IMR-90 (cell line): Measurements from ENCODE around the gene ENDOU. TPM values are rescaled to one million over a fixed set of nuclear protein-coding genes. Genes with fewer than 3 reads are reported as not detected.

Experiments
- ATAC-seq: fragments of 200-7000 bp; cut with Tn5 transposase; 2 replicates; pipeline ENCODE4 v1.9.1; 2020; ENCODE audit warnings: low read depth, mild to moderate bottlenecking, moderate library complexity
- BruUV-seq: library from RNA; stranded (reverse); fragments of 400-500 nt; replicated peaks from 2 replicates; lab custom pipeline; 2021; lab: Mats Ljungman, UMichigan
- CTCF ChIA-PET: fragments of 300-600 bp; formaldehyde crosslinking; extraction: SDS; loops from one replicate; lab custom pipeline; 2021; ENCODE audit warnings: antibody characterized with exemption; lab: Yijun Ruan, JAX
- POLR2A ChIA-PET: fragments of 300-600 bp; sonication (Branson Sonifier 250); formaldehyde crosslinking; loops from one replicate; lab custom pipeline; 2022; ENCODE audit warnings: antibody characterized with exemption; ENCODE audit not compliant: unreplicated experiment; lab: Charles Lee
- DNase-seq: peaks from one replicate; pipeline ENCODE4 v3.0.0; 2013
- H2AFZ ChIP-seq: replicated peaks from 2 replicates; pipeline ENCODE3; 2013; ENCODE audit warnings: low read length, mild to moderate bottlenecking; ENCODE audit not compliant: poor library complexity
- H2AK5ac ChIP-seq: 2 replicates; pipeline ENCODE4 v1.6.1; 2013; ENCODE audit warnings: low read depth, low read length, inconsistent platforms
- H2AK9ac ChIP-seq: replicated peaks from 2 replicates; pipeline ENCODE3; 2013; ENCODE audit warnings: mild to moderate bottlenecking, low read depth, low read length, moderate library complexity; ENCODE audit not compliant: poor library complexity
- H2BK120ac ChIP-seq: 2 replicates; pipeline ENCODE4 v1.6.1; 2013; ENCODE audit warnings: low read depth, low read length, inconsistent platforms
- H2BK15ac ChIP-seq: 3 replicates; pipeline ENCODE4 v1.6.1; 2013; ENCODE audit warnings: low read depth, low read length, inconsistent platforms
- H2BK20ac ChIP-seq: 2 replicates; pipeline ENCODE4 v1.6.1; 2013; ENCODE audit warnings: low read depth, mild to moderate bottlenecking, inconsistent platforms, low read length, moderate library complexity
- H2BK5ac ChIP-seq: 2 replicates; pipeline ENCODE4 v1.6.1; 2013; ENCODE audit warnings: mild to moderate bottlenecking, low read depth, low read length, inconsistent platforms; ENCODE audit not compliant: poor library complexity, severe bottlenecking
- H3K14ac ChIP-seq: replicated peaks from 2 replicates; pipeline ENCODE4 v1.6.1; 2013; ENCODE audit warnings: low read depth, low read length, inconsistent platforms
- H3K18ac ChIP-seq: 2 replicates; pipeline ENCODE4 v1.6.1; 2013; ENCODE audit warnings: low read depth, low read length, control low read depth
- H3K23ac ChIP-seq: 2 replicates; pipeline ENCODE4 v1.6.1; 2013; ENCODE audit warnings: low read depth, low read length, inconsistent platforms
- H3K27ac ChIP-seq: 2 replicates; pipeline ENCODE4 v1.5.1; 2013; ENCODE audit warnings: mild to moderate bottlenecking, control low read depth, low read length; ENCODE audit not compliant: insufficient read depth
- H3K27me3 ChIP-seq: 2 replicates; pipeline ENCODE4 v1.6.1; 2013; ENCODE audit warnings: low read length; ENCODE audit not compliant: control insufficient read depth, insufficient read depth
- H3K36me3 ChIP-seq: 2 replicates; pipeline ENCODE4 v1.6.1; 2013; ENCODE audit warnings: low read length, mixed read lengths; ENCODE audit not compliant: control insufficient read depth, insufficient read depth
- H3K4ac ChIP-seq: 2 replicates; pipeline ENCODE4 v1.6.1; 2013; ENCODE audit warnings: low read depth, low read length, inconsistent platforms
- H3K4me1 ChIP-seq: 2 replicates; pipeline ENCODE4 v1.6.1; 2013; ENCODE audit warnings: low read length, mixed read lengths; ENCODE audit not compliant: control insufficient read depth, insufficient read depth
- H3K4me2 ChIP-seq: 2 replicates; pipeline ENCODE4 v1.6.1; 2013; ENCODE audit warnings: low read depth, mild to moderate bottlenecking, control low read depth, low read length, moderate library complexity
- H3K4me3 ChIP-seq: 2 replicates; pipeline ENCODE4 v1.5.1; 2013; ENCODE audit warnings: low read depth, mild to moderate bottlenecking, control low read depth, low read length, moderate library complexity; ENCODE audit not compliant: insufficient read depth
- H3K56ac ChIP-seq: 2 replicates; pipeline ENCODE4 v1.6.1; 2013; ENCODE audit warnings: low read length, inconsistent platforms; ENCODE audit not compliant: insufficient read depth; ENCODE audit errors: extremely low read depth
- H3K79me1 ChIP-seq, 2 experiments: 2 replicates each; pipeline ENCODE4 v1.6.1; 2013; ENCODE audit warnings: low read length in 2 of 2, inconsistent platforms in 1 of 2, low read depth in 1 of 2
- H3K9ac ChIP-seq: 2 replicates; pipeline ENCODE4 v1.6.1; 2013; ENCODE audit warnings: low read depth, low read length, control low read depth
- H3K9me1 ChIP-seq: 2 replicates; pipeline ENCODE4 v1.6.1; 2013; ENCODE audit warnings: low read length, inconsistent platforms; ENCODE audit not compliant: insufficient read depth
- H3K9me3 ChIP-seq: 2 replicates; pipeline ENCODE4 v1.6.1; 2013; ENCODE audit warnings: low read length; ENCODE audit not compliant: control insufficient read depth, insufficient read depth
- H4K20me1 ChIP-seq: 2 replicates; pipeline ENCODE4 v1.6.1; 2013; ENCODE audit warnings: low read length, inconsistent platforms; ENCODE audit not compliant: insufficient read depth
- H4K5ac ChIP-seq: 2 replicates; pipeline ENCODE4 v1.6.1; 2013; ENCODE audit warnings: mild to moderate bottlenecking, low read depth, low read length, control low read depth
- H4K8ac ChIP-seq, 2 experiments: 2 replicates each; pipeline ENCODE4 v1.6.1; 2013; ENCODE audit warnings: low read depth in 2 of 2, low read length in 2 of 2, control low read depth in 1 of 2, inconsistent platforms in 1 of 2
- H4K91ac ChIP-seq: 2 replicates; pipeline ENCODE4 v1.6.1; 2013; ENCODE audit warnings: low read depth, low read length, inconsistent platforms; ENCODE audit not compliant: insufficient read depth
- BHLHE40 ChIP-seq: fragments of 150-350 bp; IDR thresholded peaks from 2 replicates; pipeline ENCODE4 v1.6.1; 2016; ENCODE audit warnings: mild to moderate bottlenecking, low read depth, low read length
- CEBPB ChIP-seq: IDR thresholded peaks from 2 replicates; pipeline ENCODE4 v1.6.1; 2012; ENCODE audit warnings: low read depth, low read length, improper control_type of control experiment
- CHD1 ChIP-seq: IDR thresholded peaks from 2 replicates; pipeline ENCODE4 v1.6.1; 2012; ENCODE audit warnings: low read depth, low read length, improper control_type of control experiment
- FOS ChIP-seq: fragments of 150-350 bp; IDR thresholded peaks from 2 replicates; pipeline ENCODE4 v1.6.1; 2016; ENCODE audit warnings: low read depth, low read length
- MAFK ChIP-seq: IDR thresholded peaks from 2 replicates; pipeline ENCODE4 v1.6.1; 2012; ENCODE audit warnings: low read depth, low read length, improper control_type of control experiment
- MAZ ChIP-seq: IDR thresholded peaks from 2 replicates; pipeline ENCODE4 v1.6.1; 2012; ENCODE audit warnings: low read depth, mild to moderate bottlenecking, low read length, improper control_type of control experiment, moderate library complexity, borderline replicate concordance
- MXI1 ChIP-seq: IDR thresholded peaks from 2 replicates; pipeline ENCODE4 v1.6.1; 2012; ENCODE audit warnings: low read depth, mild to moderate bottlenecking, low read length, moderate library complexity, borderline replicate concordance
- NFE2L2 ChIP-seq: fragments of 150-350 bp; IDR thresholded peaks from 2 replicates; pipeline ENCODE4 v1.6.1; 2016; ENCODE audit warnings: low read depth, mild to moderate bottlenecking, low read length
- RAD21 ChIP-seq: IDR thresholded peaks from 2 replicates; pipeline ENCODE4 v1.6.1; 2012; ENCODE audit warnings: low read length, improper control_type of control experiment
- RCOR1 ChIP-seq: IDR thresholded peaks from 2 replicates; pipeline ENCODE4 v1.6.1; 2012; ENCODE audit warnings: mild to moderate bottlenecking, low read length, improper control_type of control experiment; ENCODE audit not compliant: insufficient replicate concordance
- RFX5 ChIP-seq: IDR thresholded peaks from 2 replicates; pipeline ENCODE4 v1.8.0; 2012; ENCODE audit warnings: low read depth, mild to moderate bottlenecking, low read length, moderate library complexity
- WGBS, 2 experiments: methylation state at CpG; one replicate each; pipeline versions ENCODE4 v1.1.5 to v1.1.7; 2013; ENCODE audit warnings: missing lambda C conversion rate in 2 of 2; ENCODE audit not compliant: insufficient read length in 1 of 2; ENCODE audit errors: extremely low coverage in 2 of 2; 5-methylcytosine and 5-hydroxymethylcytosine counted together
- dilution Hi-C: fragments of 300-500 bp; cut with HindIII; formaldehyde crosslinking; loops from one replicate; pipeline ENCODE4 v1.14.3; 2018; ENCODE audit warnings: low sequenced_read_pairs; ENCODE audit not compliant: unreplicated experiment
- in situ Hi-C: fragments of 300-500 bp; cut with MboI; formaldehyde crosslinking; loops from 3 replicates; pipeline ENCODE4 v1.14.3; 2019; ENCODE audit warnings: low sequenced_read_pairs, inconsistent platforms, mixed read lengths
- intact Hi-C: fragments of 100-400 bp; cut with micrococcal nuclease; formaldehyde crosslinking; loops from 2 replicates; pipeline ENCODE4 v1.10.0; 2022
- polyA plus RNA-seq, 3 experiments: library from polyadenylated mRNA; depleted of rRNA; stranded (reverse); fragments of >200 nt; gene quantifications; 2 replicates each; pipeline ENCODE4 v1.2.3, GENCODE V29; 2012; ENCODE audit warnings: low replicate concordance in 1 of 3
- total RNA-seq: library from RNA; depleted of rRNA; stranded (reverse); fragments of >200 nt; gene quantifications from 2 replicates; pipeline ENCODE4 v1.2.3, GENCODE V29; 2012
- TF ChIP-seq, protein P1 (sequence below): fragments of 150-350 bp; IDR thresholded peaks from 2 replicates; pipeline ENCODE4 v1.6.1; 2016; ENCODE audit warnings: low read depth, mild to moderate bottlenecking, low read length, moderate library complexity, borderline replicate concordance
- TF ChIP-seq, protein P2 (sequence below): conservative IDR thresholded peaks from 2 replicates; pipeline ENCODE4 v1.5.1; 2012; ENCODE audit warnings: mild to moderate bottlenecking, low read depth, low read length, improper control_type of control experiment
- TF ChIP-seq, protein P3 (sequence below): fragments of 150-350 bp; IDR thresholded peaks from 2 replicates; pipeline ENCODE4 v1.6.1; 2017; ENCODE audit warnings: mild to moderate bottlenecking, antibody characterized with exemption, low read length, low read depth

ENDOU gene
- total and polyA plus RNA-seq, 2 of the 4 experiments (the other 2 are of a cell fraction), result under 0.01 to 0.09 TPM

DNA sequence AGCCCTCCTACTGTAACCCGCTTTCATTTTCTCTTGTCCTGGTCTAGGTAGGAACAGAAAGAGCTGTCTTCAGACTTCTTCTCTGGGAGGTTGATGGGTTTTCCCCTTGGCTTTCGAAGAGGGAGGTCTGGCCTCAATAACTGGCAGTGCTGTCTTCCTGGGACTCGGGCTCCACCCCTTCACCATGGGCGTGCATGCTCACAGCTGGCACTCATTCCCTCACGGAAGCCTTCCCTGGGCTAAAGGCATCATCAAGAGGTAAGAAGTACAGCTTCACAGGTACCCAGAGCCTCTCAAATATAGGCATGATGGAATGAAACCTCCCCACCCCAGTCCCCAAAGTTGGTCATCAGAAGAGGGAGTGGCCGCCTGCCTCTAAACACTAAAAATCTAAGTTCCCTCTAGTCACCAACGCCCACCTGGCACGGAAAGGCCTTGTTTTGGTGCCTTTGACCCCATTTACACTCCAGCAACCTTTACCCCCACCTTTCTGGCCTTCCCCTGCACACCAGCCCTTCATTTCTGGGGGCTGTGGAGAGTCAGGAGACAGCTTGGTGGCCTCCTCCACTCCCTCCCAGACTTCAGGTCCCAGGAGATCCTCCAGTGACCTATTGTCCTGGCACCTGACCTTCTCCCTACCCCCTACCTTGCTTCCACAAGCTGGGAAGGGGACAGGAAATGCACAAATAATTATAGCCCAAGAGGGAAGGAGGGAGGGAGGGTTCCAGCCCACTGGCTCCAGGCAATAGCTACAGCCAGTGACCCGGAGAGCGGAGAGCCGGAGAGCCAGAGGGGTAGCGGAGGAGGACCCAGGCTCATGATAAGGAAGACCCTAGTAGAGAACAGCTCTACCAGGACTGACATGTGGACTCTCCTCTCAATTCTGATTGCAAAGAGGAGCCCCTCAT, 30.6 kb upstream of the ENDOU start:
- Histone ChIP-seq H2AK5ac (no peak overlapping the region), H2BK120ac (no peak overlapping the region), H4K20me1 (no peaks in the 10 kb centered on the region), H2BK20ac (no peak overlapping the region), H3K23ac (no peak overlapping the region), H2AFZ (no peak overlapping the region), H3K27ac (no peak overlapping the region), H3K4me3 (no peak overlapping the region), H3K9me3 (no peaks in the 10 kb centered on the region), H3K9me1 (peaks cover 13% of the 10 kb centered on the region; the same call in 1 of the 2 replicates), H3K79me1 (no peaks in the 10 kb centered on the region), H4K91ac (no peak overlapping the region), H3K27me3 (no peaks in the 10 kb centered on the region), H4K8ac (no peak overlapping the region), H3K56ac (no peak overlapping the region), H3K36me3 (no peaks in the 10 kb centered on the region), H3K18ac (no peak overlapping the region), H2BK15ac (no peak overlapping the region), H4K5ac (no peak overlapping the region), H2BK5ac (no peak overlapping the region), H3K4ac (no peak overlapping the region; the same call in 1 of the 2 replicates), H2AK9ac (no peak overlapping the region), H3K4me1 (peaks cover 21% of the 10 kb centered on the region), H3K14ac (no peak overlapping the region), H3K9ac (no peak overlapping the region), H3K4me2 (no peak overlapping the region)
- dilution Hi-C loops (no loop called here), in situ Hi-C loops (no loop called here), intact Hi-C loops (no loop called here)
- ChIA-PET CTCF (interaction anchor here (0.6 to 0.7 kb wide), 2 partner anchors 11 to 19 kb away, joined by 3 read pairs; no protein-coding TSS in a partner anchor), POLR2A (no interaction called here)
- 83% methylated on average over 1 of the region's 12 CpGs; no CpG with 5 or more reads in 1 of the 2 experiments for WGBS, 2 experiments
- no peak for DNase-seq
- no peak for ATAC-seq
- no TSS peak for BruUV-seq
- TF ChIP-seq FOS (no peak), BHLHE40 (no peak), MXI1 (no peak), MAZ (no peak), CEBPB (no peak), RCOR1 (no peak), MAFK (no peak), RFX5 (no peak), CHD1 (no peak), RAD21 (no peak), NFE2L2 (no peak)
- TF ChIP-seq, protein P1, sequence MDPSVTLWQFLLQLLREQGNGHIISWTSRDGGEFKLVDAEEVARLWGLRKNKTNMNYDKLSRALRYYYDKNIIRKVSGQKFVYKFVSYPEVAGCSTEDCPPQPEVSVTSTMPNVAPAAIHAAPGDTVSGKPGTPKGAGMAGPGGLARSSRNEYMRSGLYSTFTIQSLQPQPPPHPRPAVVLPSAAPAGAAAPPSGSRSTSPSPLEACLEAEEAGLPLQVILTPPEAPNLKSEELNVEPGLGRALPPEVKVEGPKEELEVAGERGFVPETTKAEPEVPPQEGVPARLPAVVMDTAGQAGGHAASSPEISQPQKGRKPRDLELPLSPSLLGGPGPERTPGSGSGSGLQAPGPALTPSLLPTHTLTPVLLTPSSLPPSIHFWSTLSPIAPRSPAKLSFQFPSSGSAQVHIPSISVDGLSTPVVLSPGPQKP, result no peak
- TF ChIP-seq, protein P2, sequence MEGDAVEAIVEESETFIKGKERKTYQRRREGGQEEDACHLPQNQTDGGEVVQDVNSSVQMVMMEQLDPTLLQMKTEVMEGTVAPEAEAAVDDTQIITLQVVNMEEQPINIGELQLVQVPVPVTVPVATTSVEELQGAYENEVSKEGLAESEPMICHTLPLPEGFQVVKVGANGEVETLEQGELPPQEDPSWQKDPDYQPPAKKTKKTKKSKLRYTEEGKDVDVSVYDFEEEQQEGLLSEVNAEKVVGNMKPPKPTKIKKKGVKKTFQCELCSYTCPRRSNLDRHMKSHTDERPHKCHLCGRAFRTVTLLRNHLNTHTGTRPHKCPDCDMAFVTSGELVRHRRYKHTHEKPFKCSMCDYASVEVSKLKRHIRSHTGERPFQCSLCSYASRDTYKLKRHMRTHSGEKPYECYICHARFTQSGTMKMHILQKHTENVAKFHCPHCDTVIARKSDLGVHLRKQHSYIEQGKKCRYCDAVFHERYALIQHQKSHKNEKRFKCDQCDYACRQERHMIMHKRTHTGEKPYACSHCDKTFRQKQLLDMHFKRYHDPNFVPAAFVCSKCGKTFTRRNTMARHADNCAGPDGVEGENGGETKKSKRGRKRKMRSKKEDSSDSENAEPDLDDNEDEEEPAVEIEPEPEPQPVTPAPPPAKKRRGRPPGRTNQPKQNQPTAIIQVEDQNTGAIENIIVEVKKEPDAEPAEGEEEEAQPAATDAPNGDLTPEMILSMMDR, result no peak
- TF ChIP-seq, protein P3, sequence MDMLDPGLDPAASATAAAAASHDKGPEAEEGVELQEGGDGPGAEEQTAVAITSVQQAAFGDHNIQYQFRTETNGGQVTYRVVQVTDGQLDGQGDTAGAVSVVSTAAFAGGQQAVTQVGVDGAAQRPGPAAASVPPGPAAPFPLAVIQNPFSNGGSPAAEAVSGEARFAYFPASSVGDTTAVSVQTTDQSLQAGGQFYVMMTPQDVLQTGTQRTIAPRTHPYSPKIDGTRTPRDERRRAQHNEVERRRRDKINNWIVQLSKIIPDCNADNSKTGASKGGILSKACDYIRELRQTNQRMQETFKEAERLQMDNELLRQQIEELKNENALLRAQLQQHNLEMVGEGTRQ, result no peak
